K562 (cell line): ENCODE results near the gene METTL24. TPM values are rescaled to one million over a fixed set of nuclear protein-coding genes. Genes with fewer than 3 reads are reported as not detected.

ENCODE experiments used
- ATAC-seq: fragments of 200-7000 bp; cut with Tn5 transposase; 3 replicates; pipeline ENCODE4 v1.9.1; 2020; ENCODE audit warnings: moderate library complexity
- BruUV-seq: library from RNA; stranded (reverse); fragments of 400-500 nt; replicated peaks from 2 replicates; lab custom pipeline; 2021; lab: Mats Ljungman, UMichigan
- CTCF ChIA-PET: fragments of 300-600 bp; formaldehyde crosslinking; extraction: SDS; loops from one replicate; lab custom pipeline; 2021; ENCODE audit warnings: low intra/inter-chr PET ratio; lab: Yijun Ruan, JAX
- POLR2A ChIA-PET: fragments of 300-600, 350-650 bp; sonication (Branson Sonifier 250); formaldehyde crosslinking; extraction: SDS; loops from one replicate; lab custom pipeline; 2021; ENCODE audit warnings: antibody characterized with exemption, inconsistent platforms; lab: Yijun Ruan, JAX
- DNase-seq, 4 experiments: peaks; one replicate each; pipeline versions ENCODE4 v3.0.0 to v3.0.0-alpha.2; 2011 to 2018; ENCODE audit warnings: low spot score in 3 of 4, mixed read lengths in 3 of 4; ENCODE audit errors: extremely low read depth in 1 of 4
- FAIRE-seq: peaks from 2 replicates; lab custom pipeline; 2011; peaks lifted over from hg19 to GRCh38; lab: Jason Lieb, UNC
- H2AFZ ChIP-seq: 2 replicates; pipeline ENCODE4 v1.6.0; 2011; ENCODE audit warnings: low read depth, low read length, control low read depth, inconsistent platforms
- H3K27ac ChIP-seq: fragments of 200-600 bp; 3 replicates; pipeline ENCODE4 v1.8.0; 2011; ENCODE audit warnings: low read depth, mild to moderate bottlenecking, control low read depth, inconsistent platforms, low read length, moderate library complexity, mixed read lengths; ENCODE audit errors: extremely low read depth
- H3K27me3 ChIP-seq, 2 experiments: fragments of 300-600 bp in 1 of 2; 2 replicates in 1 of 2; 3 replicates in 1 of 2; pipeline versions ENCODE4 v1.6.0 to v1.8.0; 2011; ENCODE audit warnings: inconsistent platforms in 2 of 2, low read length in 2 of 2, mild to moderate bottlenecking in 1 of 2, mixed read lengths in 1 of 2, moderate library complexity in 1 of 2; ENCODE audit not compliant: control insufficient read depth in 2 of 2, insufficient read depth in 2 of 2
- H3K36me3 ChIP-seq: fragments of 300-600 bp; 3 replicates; pipeline ENCODE4 v1.8.0; 2011; ENCODE audit warnings: mild to moderate bottlenecking, low read length, inconsistent platforms; ENCODE audit not compliant: control insufficient read depth, insufficient read depth
- H3K4me1 ChIP-seq, 2 experiments: fragments of 200-600 bp in 1 of 2; replicated peaks in 1 of 2; 2 replicates in 1 of 2; 3 replicates in 1 of 2; pipeline versions ENCODE4 v1.5.1 to v1.8.0; 2011; ENCODE audit warnings: inconsistent platforms in 2 of 2, low read length in 2 of 2, mild to moderate bottlenecking in 1 of 2, mixed read lengths in 1 of 2, moderate library complexity in 1 of 2; ENCODE audit not compliant: control insufficient read depth in 2 of 2, insufficient read depth in 2 of 2
- H3K4me2 ChIP-seq: 2 replicates; pipeline ENCODE4 v1.6.1; 2011; ENCODE audit warnings: low read length, control low read depth, inconsistent platforms, mixed read lengths; ENCODE audit not compliant: insufficient read depth
- H3K4me3 ChIP-seq: fragments of 200-600 bp; sonication (generic), shearing (Covaris generic); 2 replicates; pipeline ENCODE4 v1.5.1; 2016; ENCODE audit warnings: control low read depth, inconsistent platforms
- H3K79me2 ChIP-seq: fragments of 200-600 bp; 3 replicates; pipeline ENCODE4 v1.8.0; 2011; ENCODE audit warnings: low read length, inconsistent platforms; ENCODE audit not compliant: control insufficient read depth, insufficient read depth
- H3K9ac ChIP-seq, 2 experiments: 2 replicates each; pipeline versions ENCODE4 v1.6.0 to v1.6.1; 2011; ENCODE audit warnings: low read depth in 2 of 2, low read length in 2 of 2, control low read depth in 1 of 2, inconsistent platforms in 1 of 2, mild to moderate bottlenecking in 1 of 2, mixed read lengths in 1 of 2; ENCODE audit not compliant: insufficient read depth in 1 of 2
- H3K9me1 ChIP-seq: one replicate; pipeline ENCODE4 v1.6.0; 2011; ENCODE audit warnings: inconsistent platforms, mild to moderate bottlenecking, low read length, moderate library complexity; ENCODE audit not compliant: control insufficient read depth, insufficient read depth
- H3K9me3 ChIP-seq: replicated peaks from 2 replicates; pipeline ENCODE4 v1.5.1; 2011; ENCODE audit warnings: low read depth, low read length, inconsistent platforms; ENCODE audit not compliant: control insufficient read depth, insufficient read depth
- H4K20me1 ChIP-seq: replicated peaks from 2 replicates; pipeline ENCODE4 v1.6.1; 2011; ENCODE audit warnings: low read length, inconsistent platforms, mixed read lengths; ENCODE audit not compliant: control insufficient read depth, insufficient read depth
- HES1 ChIP-seq: fragments of 450-650 bp; IDR thresholded peaks from 2 replicates; pipeline ENCODE4 v1.6.1; 2016; ENCODE audit warnings: low read depth, mild to moderate bottlenecking, moderate library complexity
- MTF1 ChIP-seq: fragments of 250-450 bp; sonication (Bioruptor Pico); IDR thresholded peaks from 2 replicates; pipeline ENCODE4 v1.9.0; 2021; ENCODE audit warnings: moderate library complexity, mild to moderate bottlenecking, inconsistent platforms, borderline replicate concordance
- PHF8 ChIP-seq: fragments of 200-600 bp; sonication (generic); IDR thresholded peaks from 2 replicates; pipeline ENCODE4 v1.6.1; 2012; ENCODE audit warnings: mixed run types, mild to moderate bottlenecking, inconsistent platforms, low read length, moderate library complexity, borderline replicate concordance
- SAFB ChIP-seq: fragments of 200-400 bp; formaldehyde crosslinking; IDR thresholded peaks from 2 replicates; pipeline ENCODE4 v1.6.1; 2017; ENCODE audit warnings: low read depth, low read length, borderline replicate concordance
- SRSF1 ChIP-seq: fragments of 200-400 bp; formaldehyde crosslinking; IDR thresholded peaks from 2 replicates; pipeline ENCODE4 v1.6.1; 2017; ENCODE audit warnings: mild to moderate bottlenecking, low read depth, low read length, moderate library complexity
- ZFX ChIP-seq: sonication (generic); formaldehyde crosslinking; IDR thresholded peaks from 2 replicates; pipeline ENCODE4 v1.8.0; 2022; ENCODE audit warnings: mild to moderate bottlenecking, missing genetic modification reagents, moderate library complexity
- ZNF586 ChIP-seq: fragments of 450-650 bp; formaldehyde crosslinking; conservative IDR thresholded peaks from 2 replicates; pipeline ENCODE4 v1.4.0; 2020; ENCODE audit warnings: mild to moderate bottlenecking, moderate library complexity
- WGBS: fragments of 100-300 bp; shearing (Covaris generic); methylation state at CpG from one replicate; pipeline ENCODE4 v1.1.6; 2016; ENCODE audit warnings: low coverage, mixed read lengths; ENCODE audit not compliant: insufficient coverage; ENCODE audit errors: missing lambda C conversion rate; 5-methylcytosine and 5-hydroxymethylcytosine counted together
- in situ Hi-C: fragments of 300-500 bp; cut with MboI; formaldehyde crosslinking; loops from 4 replicates; pipeline ENCODE4 v1.15.0; 2018; ENCODE audit warnings: inconsistent platforms, mixed read lengths
- intact Hi-C: fragments of 100-400 bp; cut with micrococcal nuclease; formaldehyde crosslinking; loops from 2 replicates; pipeline ENCODE4 v1.14.2; 2022
- polyA plus RNA-seq, 8 experiments: library from polyadenylated mRNA; depleted of rRNA in 4 of 8; stranded (reverse) in 5 of 8; unstranded in 3 of 8; fragments of >200 nt; fragmentation: Nextera tagmentation in 2 of 8; fragmentation: Illumina TruSeq in 1 of 8; extraction: Ambion mirVana in 2 of 8; extraction: Trizol in 1 of 8; gene quantifications; 2 replicates each; pipeline versions ENCODE4 v1.2.1 to v1.2.3, GENCODE V29; 2011 to 2014; ENCODE audit warnings: inconsistent platforms in 1 of 8, missing spikeins in 1 of 8
- total RNA-seq, 7 experiments: library from RNA; depleted of rRNA in 6 of 7; stranded (reverse); fragments of >200 nt in 6 of 7; fragmentation: Illumina TruSeq in 2 of 7; extraction: Trizol in 2 of 7; gene quantifications; 2 replicates each; pipeline versions ENCODE4 v1.2.1 to v1.2.3, GENCODE V29; 2011 to 2021; ENCODE audit warnings: low replicate concordance in 1 of 7
- TF ChIP-seq, protein P1 (sequence below): fragments of 250-450 bp; sonication (Bioruptor Pico); IDR thresholded peaks from 2 replicates; pipeline ENCODE4 v1.4.0; 2020; ENCODE audit warnings: mild to moderate bottlenecking, moderate library complexity
- TF ChIP-seq, protein P2 (sequence below): fragments of 250-450 bp; sonication (Bioruptor Pico); IDR thresholded peaks from 2 replicates; pipeline ENCODE4 v1.4.0; 2020

Gene METTL24
- total and polyA plus RNA-seq, 9 of the 15 experiments (the other 6 are each of a cell fraction or from before 2014, with no cell fraction given) = not detected

GRCh38 chr6:110298916-110299315 is 59.2 kb downstream of the METTL24 start:
- FAIRE-seq = no peak
- H3K9me3 ChIP-seq = no peaks in the 10 kb centered on the region
- ChIA-PET CTCF (no interaction called here), POLR2A (interaction anchor here (0.9 kb wide), 1 partner anchor 17 kb away, joined by 4 read pairs; no protein-coding TSS in a partner anchor)
- 0% methylated on average over 4 of the region's 5 CpGs for WGBS
- no TSS peak for BruUV-seq
- H3K79me2 ChIP-seq = no peaks in the 10 kb centered on the region
- in situ Hi-C loops = no loop called here
- no peak overlapping the region for H3K27ac ChIP-seq
- DNase-seq = no peak
- H3K27me3 ChIP-seq = peaks cover 4 to 11% of the 10 kb centered on the region in 2 experiments; a peak in 3 of 5 replicates
- intact Hi-C loops = no loop called here
- H3K4me1 ChIP-seq = no peaks in the 10 kb centered on the region
- no peak for ATAC-seq
- no peak overlapping the region for H3K4me2 ChIP-seq
- H3K4me3 ChIP-seq = no peak overlapping the region
- no peak overlapping the region for H2AFZ ChIP-seq
- H4K20me1 ChIP-seq = no peaks in the 10 kb centered on the region; the same call in 1 of the 2 replicates
- H3K9ac ChIP-seq = no peak overlapping the region
- no peaks in the 10 kb centered on the region for H3K9me1 ChIP-seq
- no peaks in the 10 kb centered on the region for H3K36me3 ChIP-seq
- TF ChIP-seq ZFX (CRISPR knock-in tag) (no peak), ZNF586 (no peak), PHF8 (no peak), HES1 (no peak), MTF1 (CRISPR knock-in tag) (no peak), SAFB (no peak), SRSF1 (no peak)
- TF ChIP-seq, protein P1, sequence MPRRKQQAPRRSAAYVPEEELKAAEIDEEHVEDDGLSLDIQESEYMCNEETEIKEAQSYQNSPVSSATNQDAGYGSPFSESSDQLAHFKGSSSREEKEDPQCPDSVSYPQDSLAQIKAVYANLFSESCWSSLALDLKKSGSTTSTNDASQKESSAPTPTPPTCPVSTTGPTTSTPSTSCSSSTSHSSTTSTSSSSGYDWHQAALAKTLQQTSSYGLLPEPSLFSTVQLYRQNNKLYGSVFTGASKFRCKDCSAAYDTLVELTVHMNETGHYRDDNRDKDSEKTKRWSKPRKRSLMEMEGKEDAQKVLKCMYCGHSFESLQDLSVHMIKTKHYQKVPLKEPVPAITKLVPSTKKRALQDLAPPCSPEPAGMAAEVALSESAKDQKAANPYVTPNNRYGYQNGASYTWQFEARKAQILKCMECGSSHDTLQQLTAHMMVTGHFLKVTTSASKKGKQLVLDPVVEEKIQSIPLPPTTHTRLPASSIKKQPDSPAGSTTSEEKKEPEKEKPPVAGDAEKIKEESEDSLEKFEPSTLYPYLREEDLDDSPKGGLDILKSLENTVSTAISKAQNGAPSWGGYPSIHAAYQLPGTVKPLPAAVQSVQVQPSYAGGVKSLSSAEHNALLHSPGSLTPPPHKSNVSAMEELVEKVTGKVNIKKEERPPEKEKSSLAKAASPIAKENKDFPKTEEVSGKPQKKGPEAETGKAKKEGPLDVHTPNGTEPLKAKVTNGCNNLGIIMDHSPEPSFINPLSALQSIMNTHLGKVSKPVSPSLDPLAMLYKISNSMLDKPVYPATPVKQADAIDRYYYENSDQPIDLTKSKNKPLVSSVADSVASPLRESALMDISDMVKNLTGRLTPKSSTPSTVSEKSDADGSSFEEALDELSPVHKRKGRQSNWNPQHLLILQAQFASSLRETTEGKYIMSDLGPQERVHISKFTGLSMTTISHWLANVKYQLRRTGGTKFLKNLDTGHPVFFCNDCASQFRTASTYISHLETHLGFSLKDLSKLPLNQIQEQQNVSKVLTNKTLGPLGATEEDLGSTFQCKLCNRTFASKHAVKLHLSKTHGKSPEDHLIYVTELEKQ (CRISPR knock-in tag) = no peak
- TF ChIP-seq, protein P2, sequence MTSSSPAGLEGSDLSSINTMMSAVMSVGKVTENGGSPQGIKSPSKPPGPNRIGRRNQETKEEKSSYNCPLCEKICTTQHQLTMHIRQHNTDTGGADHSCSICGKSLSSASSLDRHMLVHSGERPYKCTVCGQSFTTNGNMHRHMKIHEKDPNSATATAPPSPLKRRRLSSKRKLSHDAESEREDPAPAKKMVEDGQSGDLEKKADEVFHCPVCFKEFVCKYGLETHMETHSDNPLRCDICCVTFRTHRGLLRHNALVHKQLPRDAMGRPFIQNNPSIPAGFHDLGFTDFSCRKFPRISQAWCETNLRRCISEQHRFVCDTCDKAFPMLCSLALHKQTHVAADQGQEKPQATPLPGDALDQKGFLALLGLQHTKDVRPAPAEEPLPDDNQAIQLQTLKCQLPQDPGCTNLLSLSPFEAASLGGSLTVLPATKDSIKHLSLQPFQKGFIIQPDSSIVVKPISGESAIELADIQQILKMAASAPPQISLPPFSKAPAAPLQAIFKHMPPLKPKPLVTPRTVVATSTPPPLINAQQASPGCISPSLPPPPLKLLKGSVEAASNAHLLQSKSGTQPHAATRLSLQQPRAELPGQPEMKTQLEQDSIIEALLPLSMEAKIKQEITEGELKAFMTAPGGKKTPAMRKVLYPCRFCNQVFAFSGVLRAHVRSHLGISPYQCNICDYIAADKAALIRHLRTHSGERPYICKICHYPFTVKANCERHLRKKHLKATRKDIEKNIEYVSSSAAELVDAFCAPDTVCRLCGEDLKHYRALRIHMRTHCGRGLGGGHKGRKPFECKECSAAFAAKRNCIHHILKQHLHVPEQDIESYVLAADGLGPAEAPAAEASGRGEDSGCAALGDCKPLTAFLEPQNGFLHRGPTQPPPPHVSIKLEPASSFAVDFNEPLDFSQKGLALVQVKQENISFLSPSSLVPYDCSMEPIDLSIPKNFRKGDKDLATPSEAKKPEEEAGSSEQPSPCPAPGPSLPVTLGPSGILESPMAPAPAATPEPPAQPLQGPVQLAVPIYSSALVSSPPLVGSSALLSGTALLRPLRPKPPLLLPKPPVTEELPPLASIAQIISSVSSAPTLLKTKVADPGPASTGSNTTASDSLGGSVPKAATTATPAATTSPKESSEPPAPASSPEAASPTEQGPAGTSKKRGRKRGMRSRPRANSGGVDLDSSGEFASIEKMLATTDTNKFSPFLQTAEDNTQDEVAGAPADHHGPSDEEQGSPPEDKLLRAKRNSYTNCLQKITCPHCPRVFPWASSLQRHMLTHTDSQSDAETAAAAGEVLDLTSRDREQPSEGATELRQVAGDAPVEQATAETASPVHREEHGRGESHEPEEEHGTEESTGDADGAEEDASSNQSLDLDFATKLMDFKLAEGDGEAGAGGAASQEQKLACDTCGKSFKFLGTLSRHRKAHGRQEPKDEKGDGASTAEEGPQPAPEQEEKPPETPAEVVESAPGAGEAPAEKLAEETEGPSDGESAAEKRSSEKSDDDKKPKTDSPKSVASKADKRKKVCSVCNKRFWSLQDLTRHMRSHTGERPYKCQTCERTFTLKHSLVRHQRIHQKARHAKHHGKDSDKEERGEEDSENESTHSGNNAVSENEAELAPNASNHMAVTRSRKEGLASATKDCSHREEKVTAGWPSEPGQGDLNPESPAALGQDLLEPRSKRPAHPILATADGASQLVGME = no peak
